A172 (cell line): ENCODE results near the gene ARHGAP31. TPM values are rescaled to one million over a fixed set of nuclear protein-coding genes. Genes with fewer than 3 reads are reported as not detected.
"Not testable (repeated sequence)": the region's sequence is repeated elsewhere in the genome, so short reads cannot be mapped to it uniquely, and the experiment has no call there.

ENCODE experiments used
- DNase-seq: peaks from one replicate; pipeline ENCODE4 v3.0.0-alpha.2; 2015; ENCODE audit warnings: low spot score
- total RNA-seq: library from RNA; depleted of rRNA; stranded (reverse); fragments of >200 nt; shearing (Covaris generic); gene quantifications from 2 replicates; pipeline ENCODE4 v1.2.3, GENCODE V29; 2014; rRNA removed

Gene ARHGAP31
- 3.1 and 4.7 TPM in 2 replicates for total RNA-seq

DNA sequence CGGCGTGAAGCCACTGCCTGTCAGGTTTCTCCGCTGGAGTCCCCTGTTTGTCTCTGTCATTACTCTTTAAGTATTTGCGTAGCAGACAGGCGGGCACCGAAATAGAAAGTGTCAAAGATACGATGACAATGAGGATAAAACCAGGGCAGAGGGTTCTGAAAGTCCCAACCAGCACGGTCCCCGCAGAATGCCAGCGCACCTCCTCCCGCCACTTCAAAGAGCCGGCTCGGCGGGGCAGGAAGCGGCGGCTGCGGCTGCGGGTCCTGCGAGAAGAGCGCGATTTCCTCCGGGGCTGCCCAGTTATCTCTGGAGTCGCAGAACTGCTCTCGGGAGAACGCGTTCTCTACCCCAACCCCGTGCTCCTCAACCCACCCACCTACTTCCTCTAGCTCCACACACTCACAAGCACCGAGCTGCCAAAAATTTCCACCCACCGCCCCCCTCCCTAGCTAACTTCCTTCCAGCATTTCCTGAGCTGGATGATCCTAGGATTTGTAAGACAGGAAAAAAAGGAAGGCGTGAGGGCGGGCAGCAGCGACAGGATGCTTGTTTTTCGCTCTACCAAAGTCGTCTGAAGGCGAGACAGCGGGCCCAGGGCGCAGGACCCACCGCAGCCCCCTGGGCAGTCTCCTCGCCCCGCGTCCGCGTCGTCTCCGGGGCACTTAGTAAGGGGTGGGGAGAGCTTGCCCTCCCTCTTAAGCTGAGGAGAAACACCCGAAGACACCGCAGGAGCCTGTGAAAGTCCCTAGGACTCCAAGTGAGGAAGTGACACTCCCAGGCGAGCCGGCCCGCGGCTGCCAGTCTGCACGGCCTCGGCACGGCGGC, at the start of gene ARHGAP31:
TSS of gene ARHGAP31 (plus strand) at position 513 of the 825 bp plus-strand sequence. CDS start 522 bp downstream, outside the sequence.
- DNase-seq: peak; percentile 60

DNA sequence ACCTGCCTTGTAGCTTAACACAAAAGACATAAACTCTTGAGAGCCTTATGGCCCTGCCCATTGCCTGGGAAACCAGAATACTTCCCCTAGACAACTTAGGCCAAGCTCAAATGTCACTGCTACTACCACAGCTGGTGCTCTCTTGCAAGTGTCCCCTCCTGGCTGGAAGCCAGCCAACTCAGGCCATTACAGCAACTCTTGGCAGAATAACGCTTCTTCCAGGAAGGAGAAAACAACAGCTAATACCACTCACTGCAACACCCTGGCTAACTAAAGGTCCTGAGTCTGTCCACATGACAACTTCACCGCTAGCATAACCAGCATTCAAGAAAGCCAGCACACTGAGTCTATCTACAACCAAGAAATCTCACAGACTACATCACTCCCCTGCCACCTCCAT, 48.4 kb upstream of the ARHGAP31 start:
- DNase-seq: no peak

GRCh38 chr3:119255214-119255613, 39.0 kb upstream of the ARHGAP31 start:
- no peak for DNase-seq

- DNase-seq: no peak
Measured at GRCh38 chr3:119257111-119257510, 37.1 kb upstream of the ARHGAP31 start.

DNA sequence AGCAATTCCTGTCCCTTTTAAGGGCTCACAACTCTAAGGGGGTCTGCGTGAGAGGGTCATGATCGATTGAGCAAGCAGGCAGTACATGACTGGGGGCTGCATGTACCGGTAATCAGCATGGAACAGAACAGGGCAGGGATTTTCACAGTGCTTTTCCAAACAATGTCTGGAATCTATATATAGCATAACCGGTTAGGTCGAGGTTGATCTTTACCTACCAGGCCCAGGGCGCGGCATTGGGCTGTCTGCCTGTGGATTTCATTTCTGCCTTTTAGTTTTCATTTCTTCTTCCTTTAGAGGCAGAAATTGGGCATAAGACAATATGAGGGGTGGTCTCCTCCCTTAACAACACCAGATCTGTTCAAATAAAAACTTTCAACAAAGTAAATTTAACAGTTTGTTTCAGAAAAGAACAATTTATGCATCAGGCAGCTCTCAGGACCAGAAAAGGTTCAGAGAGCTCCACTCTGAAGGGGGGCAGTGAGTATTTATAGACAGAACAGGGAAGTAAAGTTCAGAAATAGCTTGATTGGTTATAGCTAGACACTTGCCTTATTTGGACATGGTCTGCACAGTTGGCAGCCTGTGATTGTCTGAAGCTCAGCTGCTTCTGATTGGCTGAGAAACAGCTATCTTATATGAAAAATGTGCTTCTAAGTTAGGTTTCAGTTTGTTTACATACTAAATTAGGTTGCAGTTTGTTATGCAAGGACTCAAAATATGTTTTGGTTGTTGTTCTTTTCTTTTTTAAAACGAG, 36.4 kb upstream of the ARHGAP31 start:
- DNase-seq: peak; percentile 46

DNA sequence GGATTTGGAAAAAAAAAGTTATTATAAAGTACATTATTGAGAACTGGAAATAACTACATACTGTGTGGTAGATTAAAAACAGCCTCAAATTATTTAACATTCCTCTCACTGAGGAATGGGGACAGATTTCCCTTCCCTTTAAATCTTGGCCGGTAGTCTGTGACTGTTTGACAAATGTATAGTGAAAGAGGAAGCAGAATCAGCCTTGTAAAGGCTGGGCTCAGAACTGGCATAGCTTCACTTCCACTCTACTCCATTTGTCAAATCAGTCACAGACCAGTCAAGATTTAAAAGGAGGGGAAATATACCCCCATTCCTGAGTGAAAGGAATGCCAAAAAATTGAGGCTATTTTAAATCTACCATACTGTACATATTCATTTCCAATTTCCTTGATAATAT, 35.3 kb upstream of the ARHGAP31 start:
- no peak for DNase-seq

- DNase-seq: no peak
Measured at GRCh38 chr3:119259821-119260220, 34.4 kb upstream of the ARHGAP31 start.

GRCh38 chr3:119261055-119261454, 33.1 kb upstream of the ARHGAP31 start:
- DNase-seq: no peak

GRCh38 chr3:119270212-119270611, 24.0 kb upstream of the ARHGAP31 start:
- not testable (repeated sequence) for DNase-seq

DNA sequence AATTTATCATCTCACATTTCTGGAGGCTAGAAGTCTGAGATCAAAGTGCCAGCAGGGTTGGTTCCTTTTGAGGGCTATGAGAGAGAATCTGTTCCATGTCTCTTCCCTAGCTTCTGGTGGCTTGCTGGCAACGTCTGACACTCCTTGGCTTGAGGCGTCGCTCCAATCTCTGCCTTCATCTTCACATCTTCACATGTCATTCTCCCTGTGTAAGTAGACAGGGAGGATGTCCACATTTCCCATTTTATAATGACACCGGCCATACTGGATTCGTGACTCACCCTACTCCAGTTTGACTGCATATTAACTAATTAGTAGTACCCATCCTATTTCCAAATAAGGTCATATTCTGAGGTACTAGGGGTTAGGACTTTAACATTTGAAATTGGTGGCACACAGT, 17.5 kb upstream of the ARHGAP31 start:
- no peak for DNase-seq

- DNase-seq: no peak
Measured at GRCh38 chr3:119279101-119279554, 15.1 kb upstream of the ARHGAP31 start.

DNA sequence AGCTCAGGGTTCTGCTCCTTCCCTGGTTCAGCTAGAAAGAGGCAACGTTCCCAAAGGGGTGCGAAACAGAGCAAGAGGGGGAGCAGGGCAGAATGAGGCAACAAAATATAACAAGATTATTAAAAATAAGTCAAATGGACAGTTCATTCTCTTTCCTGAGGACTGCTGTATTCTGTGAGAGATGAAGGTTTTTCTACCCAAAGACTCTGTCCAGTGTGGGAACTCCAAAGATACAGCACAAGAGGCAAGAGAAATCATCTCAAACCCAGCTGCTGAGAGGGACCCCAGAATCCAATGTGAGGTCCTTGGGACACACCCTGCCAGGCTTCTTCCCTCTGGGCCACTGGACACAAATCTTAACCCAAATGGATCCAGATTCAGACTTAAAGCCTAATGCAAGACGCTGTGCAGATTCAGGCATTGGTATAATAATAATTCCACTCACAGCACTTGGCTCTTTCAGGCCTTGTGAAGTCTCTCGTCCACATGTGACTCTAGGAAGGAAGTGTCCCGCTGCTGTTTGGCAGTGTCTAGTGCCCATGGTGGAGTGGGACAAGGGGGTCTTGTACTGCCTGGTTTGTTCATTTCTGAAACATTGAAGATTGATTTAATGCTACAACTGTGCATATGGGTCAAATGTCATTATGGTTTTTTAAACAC, 14.5 kb upstream of the ARHGAP31 start:
- no peak for DNase-seq

DNA sequence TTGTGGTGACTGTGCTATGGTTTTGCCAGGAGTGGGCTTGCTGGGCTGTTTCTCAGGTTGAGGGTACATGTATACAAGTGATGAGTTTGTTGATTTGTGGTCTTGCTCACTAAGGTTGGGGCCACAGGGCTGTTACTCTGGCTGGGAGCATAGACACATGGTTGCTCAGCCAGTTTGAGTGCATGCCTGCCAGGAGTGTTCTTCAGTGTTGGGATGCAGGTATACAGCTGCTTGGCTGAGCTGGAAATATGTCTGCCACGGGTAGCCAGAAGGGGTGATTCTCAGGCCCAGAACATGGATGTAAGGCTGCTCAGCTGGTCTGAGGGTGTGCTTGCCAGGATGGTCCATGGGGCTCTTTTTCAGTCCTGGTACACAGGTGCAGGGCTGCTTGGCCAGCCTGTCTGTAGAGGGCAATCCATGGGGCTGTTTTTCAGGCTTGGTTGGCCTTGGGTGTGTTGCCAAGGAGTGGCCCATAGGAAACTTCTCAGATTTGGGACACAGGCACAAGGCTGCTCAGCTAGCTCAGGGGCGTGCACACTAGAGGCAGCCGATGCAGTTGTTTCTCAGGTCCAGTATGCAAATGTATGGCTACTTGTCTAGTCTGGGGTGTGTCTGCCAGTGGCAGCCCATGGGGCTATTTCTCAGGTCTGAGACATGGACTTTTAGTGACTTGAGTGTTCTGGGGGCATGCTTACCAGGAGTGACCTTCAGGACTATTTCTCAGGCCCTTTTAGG, 5.3 kb upstream of the ARHGAP31 start:
- DNase-seq: no peak

DNA sequence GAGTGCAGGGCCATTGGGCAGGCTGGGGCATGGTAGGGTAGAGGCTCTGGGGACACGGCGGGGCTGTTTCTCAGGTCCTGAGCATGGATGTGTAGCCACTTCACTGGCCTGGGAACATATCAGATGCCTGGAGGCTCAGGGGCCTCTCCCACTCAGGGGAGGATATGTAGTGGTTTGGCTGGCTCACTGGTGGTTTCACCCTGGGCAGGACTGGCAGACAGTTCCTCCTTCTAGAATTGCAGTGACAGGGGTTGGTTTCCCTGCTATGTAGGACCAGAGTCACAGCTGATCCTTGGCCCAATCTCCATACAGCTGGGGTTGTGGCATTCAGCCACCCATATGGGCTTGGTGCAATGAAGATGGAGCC, 4.8 kb upstream of the ARHGAP31 start:
- DNase-seq: no peak

- no peak for DNase-seq
Measured at GRCh38 chr3:119290613-119291012, 3.6 kb upstream of the ARHGAP31 start.

GRCh38 chr3:119291062-119291700, 3.0 kb upstream of the ARHGAP31 start:
- DNase-seq: no peak

DNA sequence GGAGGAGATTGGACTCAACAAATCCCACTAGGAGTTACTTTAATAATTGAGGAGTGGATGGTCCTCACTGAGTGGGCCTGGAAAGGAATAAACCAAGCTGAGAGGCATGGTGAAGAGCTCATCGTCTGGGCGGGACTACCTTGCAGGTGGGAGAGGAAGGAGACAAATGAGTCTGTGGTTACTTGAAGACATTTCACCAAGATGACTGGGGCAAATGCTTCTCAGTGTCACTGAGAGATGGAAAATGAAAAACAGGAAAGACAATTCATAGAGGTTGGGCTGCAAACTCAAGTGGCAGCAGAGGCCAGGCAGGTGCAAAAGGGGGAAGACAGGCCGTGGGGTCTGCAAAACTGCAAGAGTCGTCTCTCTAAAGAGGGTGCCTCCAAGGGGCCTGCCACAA, 1.5 kb upstream of the ARHGAP31 start:
- DNase-seq: no peak

DNA sequence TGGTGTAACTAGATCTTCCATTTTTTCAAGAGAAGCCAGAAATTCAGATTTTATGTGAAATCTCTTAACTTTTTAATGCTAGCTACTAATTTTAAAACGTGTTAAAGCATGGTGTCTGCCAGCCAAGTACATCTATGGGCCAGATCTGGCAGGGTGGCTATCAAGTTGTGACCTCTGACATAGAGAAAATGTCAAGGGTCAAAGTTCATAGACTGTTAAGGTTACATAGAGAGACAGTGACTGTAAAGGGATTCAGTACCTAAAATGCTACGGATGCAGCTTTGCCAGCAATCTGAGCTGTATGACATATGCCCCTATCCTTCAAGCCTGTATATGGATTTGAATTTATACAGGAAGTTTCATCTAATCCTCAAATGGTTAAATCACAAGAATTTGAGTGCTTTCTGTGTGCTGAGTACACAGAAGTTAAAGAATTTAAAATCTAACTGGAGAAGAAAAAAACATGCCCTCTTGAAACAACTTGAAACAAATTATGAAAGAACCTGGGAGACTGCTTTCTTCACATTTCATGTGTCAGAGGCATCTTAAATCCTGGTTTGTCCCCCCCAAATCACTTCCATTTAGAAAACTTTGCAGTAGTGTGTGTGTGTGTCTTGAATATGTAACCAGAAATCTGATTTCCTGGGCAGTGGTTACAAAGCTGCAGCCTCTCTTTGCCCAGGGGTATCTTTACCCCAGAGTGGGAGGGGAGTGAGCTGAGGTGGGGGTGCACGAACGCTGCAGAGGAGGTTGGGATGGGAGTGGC, 895 bp upstream of the ARHGAP31 start:
- DNase-seq: no peak

DNA sequence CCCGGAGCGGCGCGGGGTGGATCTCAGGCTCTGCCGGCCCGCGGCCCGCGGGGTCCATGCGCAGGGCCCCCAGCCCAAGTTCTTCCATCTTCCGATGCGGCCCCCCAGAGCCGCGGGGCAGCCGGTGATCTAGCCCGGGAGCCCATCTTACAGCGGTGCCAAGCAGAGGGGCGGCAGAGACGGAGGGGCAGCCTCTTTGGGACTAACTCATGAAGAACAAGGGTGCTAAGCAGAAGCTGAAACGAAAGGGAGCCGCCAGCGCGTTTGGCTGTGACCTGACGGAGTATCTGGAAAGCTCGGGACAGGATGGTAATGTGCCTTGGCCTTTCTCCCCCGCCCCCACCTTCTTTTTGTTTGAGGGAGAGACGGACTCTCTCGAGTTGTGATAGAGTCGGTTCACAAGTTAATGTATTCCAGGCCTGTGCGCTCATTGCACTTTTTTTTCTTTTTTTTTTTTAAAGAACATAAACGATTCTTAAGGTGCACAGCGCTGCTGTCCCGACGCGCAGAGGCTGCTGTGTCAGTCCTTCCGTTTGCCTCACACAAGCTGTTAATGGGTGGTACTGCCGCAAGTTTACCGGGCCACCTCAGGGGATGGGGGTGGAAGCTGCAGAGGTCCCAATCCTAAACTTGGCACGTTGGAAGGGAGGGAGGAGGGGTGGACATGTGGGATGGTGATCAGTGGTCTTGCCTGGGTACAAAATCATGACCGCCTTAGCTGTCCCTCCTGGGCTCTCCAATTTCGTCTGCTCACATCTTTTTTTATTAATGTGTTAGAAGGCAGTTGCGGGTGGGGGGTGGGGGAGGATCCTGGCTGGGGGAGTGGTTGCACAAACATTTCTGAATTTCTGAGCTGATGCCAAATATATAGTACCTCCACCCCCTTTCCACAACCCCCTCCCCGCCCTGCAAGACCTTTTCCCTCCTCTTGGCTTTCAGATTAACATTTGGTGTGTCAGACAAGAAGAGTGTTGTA, 801 bp downstream of the ARHGAP31 start:
- peak; percentile 39 for DNase-seq
